SJCRH30 (cell line): ENCODE results near the gene CELF2. TPM values are rescaled to one million over a fixed set of nuclear protein-coding genes. Genes with fewer than 3 reads are reported as not detected.
A peak's percentile ranks its signal among the peaks of the same experiment; 100 is the strongest.
"Not testable (repeated sequence)": the region's sequence is repeated elsewhere in the genome, so short reads cannot be mapped to it uniquely, and the experiment has no call there.

ENCODE experiments used
- DNase-seq, 2 experiments: peaks; one replicate each; pipeline ENCODE4 v3.0.0-alpha.2; 2015 to 2020
- H3K27ac ChIP-seq: fragments of 250-450 bp; sonication (Bioruptor Pico); 2 replicates; pipeline ENCODE4 v1.5.1; 2020; ENCODE audit warnings: mild to moderate bottlenecking, moderate library complexity
- H3K27me3 ChIP-seq: fragments of 250-450 bp; sonication (Bioruptor Pico); 2 replicates; pipeline ENCODE4 v1.5.1; 2020; ENCODE audit warnings: mild to moderate bottlenecking, moderate library complexity
- H3K36me3 ChIP-seq: fragments of 250-450 bp; sonication (Bioruptor Pico); 2 replicates; pipeline ENCODE4 v1.5.1; 2020; ENCODE audit warnings: mild to moderate bottlenecking, moderate library complexity
- H3K4me1 ChIP-seq: fragments of 250-450 bp; sonication (Bioruptor Pico); 2 replicates; pipeline ENCODE4 v1.5.1; 2020; ENCODE audit warnings: mild to moderate bottlenecking, moderate library complexity
- H3K4me3 ChIP-seq: fragments of 250-450 bp; sonication (Bioruptor Pico); 2 replicates; pipeline ENCODE4 v1.5.1; 2020; ENCODE audit warnings: mild to moderate bottlenecking, moderate library complexity
- H3K9me3 ChIP-seq: fragments of 250-450 bp; sonication (Bioruptor Pico); replicated peaks from 2 replicates; pipeline ENCODE4 v1.5.1; 2020; ENCODE audit warnings: mild to moderate bottlenecking, moderate library complexity
- total RNA-seq: library from RNA; depleted of rRNA; stranded (reverse); fragments of >200 nt; shearing (Covaris generic); gene quantifications from 2 replicates; pipeline ENCODE4 v1.2.3, GENCODE V29; 2014

CELF2 gene
- total RNA-seq, 1 experiment from 2014 or later = 65.2 TPM

DNA sequence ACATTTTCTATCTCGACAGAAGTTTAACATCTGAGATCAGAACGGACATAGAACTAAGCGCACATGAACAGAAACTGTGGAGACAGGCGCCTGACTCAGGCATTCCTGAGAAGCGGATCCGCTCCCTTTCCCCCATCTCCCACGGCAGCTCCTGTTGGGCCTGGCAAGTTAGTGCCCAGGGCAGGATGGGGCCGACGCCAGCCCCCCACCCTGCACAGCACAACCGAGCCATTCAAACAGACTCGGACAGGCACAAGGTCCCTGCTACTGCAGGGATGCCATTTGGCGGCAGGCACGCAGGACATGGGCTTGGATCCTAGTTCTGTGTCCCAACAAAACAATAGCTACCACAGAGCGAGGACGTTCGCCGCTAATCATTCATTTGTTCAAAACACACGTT lies 322.0 kb downstream of the CELF2 start:
- H3K27ac ChIP-seq = no peak overlapping the region
- no peaks in the 10 kb centered on the region for H3K9me3 ChIP-seq
- no peaks in the 10 kb centered on the region for H3K36me3 ChIP-seq
- H3K4me3 ChIP-seq = no peak overlapping the region
- H3K27me3 ChIP-seq = no peaks in the 10 kb centered on the region
- H3K4me1 ChIP-seq = peaks cover 16% of the 10 kb centered on the region
- no peak for DNase-seq

DNA sequence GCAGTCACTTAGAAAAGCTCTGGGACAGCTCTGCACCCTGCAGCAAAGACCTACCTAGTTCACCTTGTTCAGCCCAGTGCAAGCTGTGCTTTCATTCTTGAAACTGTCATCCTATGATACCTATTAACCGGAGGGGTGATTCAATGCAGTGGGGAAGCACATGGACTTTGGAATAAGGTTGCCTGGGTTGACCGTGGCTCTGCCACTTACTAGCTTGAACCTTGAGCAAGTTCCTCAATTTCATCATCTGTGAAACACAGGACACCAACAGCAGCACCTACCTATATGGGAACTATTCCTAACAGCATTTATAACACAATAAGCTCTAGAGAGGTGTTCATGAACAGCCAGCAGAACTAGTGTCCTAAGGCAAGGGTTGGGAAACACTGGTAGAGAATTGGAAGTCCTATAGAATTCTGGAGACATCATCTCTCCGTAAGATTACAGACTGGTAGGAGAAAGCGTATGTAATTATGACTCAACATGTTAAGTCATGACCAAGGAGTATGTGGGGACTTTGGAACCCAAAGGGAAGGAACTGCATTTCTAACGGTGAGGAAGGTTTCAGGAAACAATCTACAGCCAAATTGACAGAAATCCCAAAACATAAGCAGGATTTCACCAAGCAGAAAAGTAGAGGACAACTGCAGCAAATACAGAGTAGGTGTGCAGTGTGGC lies 323.8 kb downstream of the CELF2 start:
- H3K9me3 ChIP-seq = no peaks in the 10 kb centered on the region
- H3K4me3 ChIP-seq = no peak overlapping the region
- DNase-seq = no peak
- no peak overlapping the region for H3K27ac ChIP-seq
- no peaks in the 10 kb centered on the region for H3K36me3 ChIP-seq
- H3K4me1 ChIP-seq = peaks cover 9% of the 10 kb centered on the region
- H3K27me3 ChIP-seq = no peaks in the 10 kb centered on the region

GRCh38 chr10:11344081-11344480 lies 326.4 kb downstream of the CELF2 start:
- no peaks in the 10 kb centered on the region for H3K4me1 ChIP-seq
- no peaks in the 10 kb centered on the region for H3K27me3 ChIP-seq
- no peaks in the 10 kb centered on the region for H3K9me3 ChIP-seq
- H3K4me3 ChIP-seq = no peak overlapping the region
- DNase-seq = no peak
- H3K27ac ChIP-seq = no peak overlapping the region
- H3K36me3 ChIP-seq = no peaks in the 10 kb centered on the region

DNA sequence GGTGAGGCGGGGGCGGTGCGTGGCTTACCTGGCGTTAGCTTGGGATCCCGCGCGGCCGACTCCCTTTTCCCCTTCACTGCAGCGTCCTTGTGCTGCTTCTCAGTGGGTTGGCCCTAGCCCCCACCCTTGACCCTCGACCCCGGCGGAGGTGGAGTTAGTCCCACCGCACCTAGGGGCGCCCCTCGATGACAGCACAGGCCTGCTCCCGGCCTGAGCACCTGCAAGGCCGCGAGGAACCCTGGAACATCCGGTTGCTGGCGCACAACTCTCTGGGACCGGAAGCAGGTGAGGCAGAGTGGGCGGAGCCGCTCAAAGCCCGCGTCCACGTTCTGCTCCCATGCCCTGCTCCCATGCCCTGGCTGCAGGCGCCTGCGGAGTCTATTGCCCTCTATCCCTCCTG lies 326.9 kb downstream of the CELF2 start:
- H3K27ac ChIP-seq = no peak overlapping the region
- H3K4me1 ChIP-seq = no peaks in the 10 kb centered on the region
- no peak overlapping the region for H3K4me3 ChIP-seq
- DNase-seq = no peak
- no peaks in the 10 kb centered on the region for H3K9me3 ChIP-seq
- H3K27me3 ChIP-seq = no peaks in the 10 kb centered on the region
- H3K36me3 ChIP-seq = no peaks in the 10 kb centered on the region

DNA sequence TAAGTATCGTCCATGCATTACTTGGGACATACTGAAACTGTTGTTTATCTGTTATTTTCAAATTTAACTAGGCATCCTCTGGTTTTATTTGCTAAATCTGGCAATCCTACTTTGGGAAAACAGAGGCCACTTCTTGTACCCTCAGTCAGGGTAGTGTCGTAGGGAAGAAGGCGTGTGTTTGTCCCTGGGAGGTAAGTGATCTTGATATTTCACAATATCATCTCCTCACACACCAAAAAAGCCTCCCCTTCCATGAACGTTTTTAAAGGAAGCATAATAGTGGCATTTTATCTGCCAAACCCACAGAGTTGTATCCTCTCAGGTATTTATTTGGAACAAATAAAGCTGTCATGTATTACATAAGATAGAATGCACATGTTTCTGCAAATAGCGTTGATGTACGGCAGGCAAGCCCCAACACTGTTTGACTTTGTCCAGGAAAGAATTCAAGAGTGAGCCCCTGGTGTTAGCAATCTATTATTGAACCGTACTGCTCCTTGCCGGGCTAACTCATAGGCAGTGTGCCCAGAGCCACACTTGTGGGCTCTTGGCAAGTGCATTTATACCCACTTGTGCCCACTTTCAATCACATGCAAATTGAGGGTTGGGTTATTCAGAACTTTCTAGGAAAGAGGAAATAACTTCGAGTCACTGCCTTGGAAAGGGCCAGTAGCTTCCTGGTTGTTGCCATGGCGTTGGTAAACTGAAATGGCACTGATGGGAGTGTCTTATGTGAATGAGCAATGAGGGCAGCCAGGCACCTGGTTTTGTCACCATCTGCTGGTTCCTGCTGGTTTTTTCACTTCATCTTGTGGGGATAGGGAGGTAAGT lies 327.8 kb downstream of the CELF2 start:
- H3K4me1 ChIP-seq = no peaks in the 10 kb centered on the region
- no peak overlapping the region for H3K4me3 ChIP-seq
- no peaks in the 10 kb centered on the region for H3K36me3 ChIP-seq
- no peak overlapping the region for H3K27ac ChIP-seq
- peak in 1 of 2 experiments; percentile 34 for DNase-seq
- no peaks in the 10 kb centered on the region for H3K9me3 ChIP-seq
- no peaks in the 10 kb centered on the region for H3K27me3 ChIP-seq

- not testable (repeated sequence) for H3K4me3 ChIP-seq, DNase-seq, H3K9me3 ChIP-seq, H3K36me3 ChIP-seq, H3K4me1 ChIP-seq, H3K27ac ChIP-seq, H3K27me3 ChIP-seq
These were observed 329.9 kb downstream of the CELF2 start for GRCh38 chr10:11347580-11347979.

DNA sequence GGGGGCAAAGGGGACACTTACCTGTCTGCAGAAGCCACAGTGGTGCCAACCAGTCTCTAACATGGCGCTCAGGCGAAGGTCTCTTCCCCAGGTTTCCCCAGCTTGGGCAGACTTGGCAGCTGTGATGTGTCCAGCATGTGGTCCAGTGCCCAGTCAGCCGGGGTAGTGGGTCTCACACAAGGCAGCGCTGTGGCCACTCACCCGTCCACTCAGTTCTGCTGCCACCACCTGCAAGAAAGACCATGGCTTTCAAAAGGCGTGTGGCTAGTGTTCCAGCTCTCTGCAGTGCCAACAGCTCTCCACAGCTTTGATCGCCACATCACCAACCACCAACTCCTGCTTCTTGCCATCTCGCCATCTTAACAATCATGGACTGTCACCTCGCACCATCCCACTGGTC lies 334.1 kb downstream of the CELF2 start:
- no peak for DNase-seq
- Histone ChIP-seq H3K36me3 (no peaks in the 10 kb centered on the region), H3K4me3 (no peak overlapping the region), H3K9me3 (no peaks in the 10 kb centered on the region), H3K27me3 (no peaks in the 10 kb centered on the region), H3K4me1 (peaks cover under 1% of the 10 kb centered on the region), H3K27ac (no peak overlapping the region)

DNA sequence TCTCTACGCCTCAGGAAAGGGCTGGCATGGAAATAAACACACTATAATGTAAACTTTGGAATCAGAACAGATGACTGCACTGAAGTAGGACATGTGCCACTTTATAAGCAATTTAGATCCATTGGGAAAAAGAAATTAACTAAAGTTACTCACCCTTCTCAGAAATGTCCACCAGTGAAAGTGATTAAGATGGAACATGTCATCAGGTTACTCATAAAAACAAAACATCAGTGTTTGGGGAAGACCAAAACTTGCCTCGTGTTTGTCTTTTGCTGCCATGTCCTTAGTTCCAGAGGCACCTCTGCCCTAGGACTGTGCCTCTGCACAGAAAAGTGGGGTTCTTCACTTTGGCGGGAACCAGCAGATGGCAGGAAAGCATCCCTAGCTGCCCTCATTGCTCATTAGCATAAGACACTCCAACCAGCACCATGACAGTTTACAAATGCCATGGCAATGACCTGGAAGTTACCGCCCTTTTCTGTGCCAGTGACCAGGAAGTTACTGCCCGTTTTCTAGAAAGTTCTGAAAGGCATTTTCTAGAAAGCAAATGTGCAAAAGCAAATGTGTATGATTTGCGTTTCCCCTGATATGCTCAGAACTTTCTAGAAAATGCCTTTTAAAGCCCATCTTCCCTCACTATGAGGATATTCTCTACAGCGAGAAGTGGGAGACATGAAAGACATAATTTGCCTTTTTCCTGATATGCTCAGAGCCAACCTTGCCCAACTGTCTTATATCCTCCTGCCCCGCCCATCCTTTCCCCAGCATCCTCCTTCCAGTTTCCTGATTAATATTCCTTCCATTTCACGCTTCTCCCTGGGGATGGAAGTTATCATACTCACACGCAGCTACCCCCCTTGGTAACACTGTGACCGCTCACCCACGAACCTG lies 335.6 kb downstream of the CELF2 start:
- no peak for DNase-seq
- Histone ChIP-seq H3K9me3 (no peaks in the 10 kb centered on the region), H3K27ac (no peak overlapping the region), H3K36me3 (no peaks in the 10 kb centered on the region), H3K4me3 (no peak overlapping the region), H3K27me3 (no peaks in the 10 kb centered on the region), H3K4me1 (peaks cover 11% of the 10 kb centered on the region)

GRCh38 chr10:11354823-11355222 lies 337.2 kb downstream of the CELF2 start:
- Histone ChIP-seq H3K36me3 (no peaks in the 10 kb centered on the region), H3K9me3 (no peaks in the 10 kb centered on the region), H3K27me3 (no peaks in the 10 kb centered on the region), H3K27ac (no peak overlapping the region), H3K4me1 (peaks cover 11% of the 10 kb centered on the region), H3K4me3 (no peak overlapping the region)
- peak in 1 of 2 experiments; percentile 36 for DNase-seq

- DNase-seq = no peak
- no peaks in the 10 kb centered on the region for H3K27me3 ChIP-seq
- H3K9me3 ChIP-seq = no peaks in the 10 kb centered on the region
- peaks cover 11% of the 10 kb centered on the region for H3K4me1 ChIP-seq
- H3K27ac ChIP-seq = no peak overlapping the region
- H3K36me3 ChIP-seq = no peaks in the 10 kb centered on the region
- no peak overlapping the region for H3K4me3 ChIP-seq
These were observed 337.9 kb downstream of the CELF2 start for GRCh38 chr10:11355592-11355991.

DNA sequence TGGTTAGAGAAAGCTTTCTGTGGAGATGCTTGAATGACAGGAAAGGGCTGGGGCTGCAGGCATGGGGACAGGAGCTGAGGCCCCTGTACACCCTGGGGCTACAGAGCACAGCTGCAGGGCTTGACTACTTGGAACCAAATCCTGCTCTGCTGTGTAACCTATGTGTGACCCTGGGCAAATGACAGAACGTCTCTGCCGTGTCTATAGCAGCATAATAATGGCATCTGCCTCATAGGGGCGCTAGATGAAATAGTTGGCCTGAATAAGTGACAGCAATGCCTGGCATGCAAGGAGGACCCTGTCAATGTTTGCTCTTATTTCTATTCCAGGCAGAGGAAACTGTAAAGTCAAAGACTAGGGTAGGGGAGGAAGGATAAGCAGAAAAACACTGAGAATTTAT lies 339.8 kb downstream of the CELF2 start:
- Histone ChIP-seq H3K4me1 (peaks cover 11% of the 10 kb centered on the region), H3K9me3 (no peaks in the 10 kb centered on the region), H3K27ac (no peak overlapping the region), H3K27me3 (no peaks in the 10 kb centered on the region), H3K36me3 (no peaks in the 10 kb centered on the region), H3K4me3 (no peak overlapping the region)
- DNase-seq = peak; percentile 77 to 86

- Histone ChIP-seq H3K36me3 (no peaks in the 10 kb centered on the region), H3K4me1 (peaks cover 11% of the 10 kb centered on the region), H3K4me3 (no peak overlapping the region), H3K9me3 (no peaks in the 10 kb centered on the region), H3K27ac (no peak overlapping the region), H3K27me3 (no peaks in the 10 kb centered on the region)
- no peak for DNase-seq
These were observed 340.3 kb downstream of the CELF2 start for GRCh38 chr10:11358011-11358410.

DNA sequence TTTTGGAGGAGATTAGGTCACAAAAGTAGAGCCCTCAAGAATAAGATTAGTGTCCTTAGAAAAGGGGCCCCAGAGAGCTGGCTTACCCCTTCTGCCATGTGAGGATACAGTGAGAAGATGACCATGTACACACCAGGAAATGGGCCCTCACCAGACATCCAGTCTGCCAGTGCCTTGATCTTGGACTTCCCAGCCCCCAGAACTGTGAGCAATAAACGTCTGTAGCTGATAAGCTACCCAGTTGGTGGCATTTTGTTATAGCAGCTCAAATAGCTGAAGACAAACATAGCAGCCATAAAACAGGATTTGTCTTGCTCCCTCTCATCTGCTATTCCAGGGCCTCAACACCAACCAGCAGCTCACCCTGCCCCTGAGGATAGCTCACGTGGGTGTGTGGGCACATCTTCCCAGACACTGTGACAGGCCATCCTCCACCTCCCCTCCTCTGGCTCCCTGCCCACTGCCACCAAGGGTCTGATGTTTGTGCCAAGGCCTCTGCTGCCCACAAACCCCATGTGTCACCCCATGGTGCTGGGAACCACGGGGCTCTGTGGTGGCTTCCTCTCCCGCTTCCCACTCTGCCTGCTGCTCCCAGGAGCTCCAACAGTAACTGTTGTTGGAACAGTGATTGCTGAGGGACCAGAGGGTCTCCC lies 341.4 kb downstream of the CELF2 start:
- no peak overlapping the region for H3K27ac ChIP-seq
- no peak for DNase-seq

DNA sequence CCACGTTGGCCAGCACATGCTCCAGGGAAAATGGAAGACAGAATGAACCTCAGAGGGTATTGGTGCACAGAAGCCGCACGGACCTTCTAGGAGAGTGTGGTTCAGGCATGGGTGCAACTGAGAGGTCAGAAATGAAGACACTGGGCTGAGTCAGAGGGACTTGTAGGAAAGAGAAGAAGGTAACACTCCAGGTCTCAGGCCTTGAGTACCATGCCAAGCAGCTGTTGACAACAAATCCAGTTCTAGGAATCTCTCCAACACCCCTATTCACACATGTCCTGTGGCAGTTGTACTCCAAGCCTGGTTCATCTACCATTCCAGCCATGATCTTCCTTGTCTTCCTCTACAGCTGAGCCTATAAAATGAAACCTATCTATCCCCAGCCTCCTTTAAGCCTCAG lies 342.2 kb downstream of the CELF2 start:
- Histone ChIP-seq H3K4me1 (peaks cover 11% of the 10 kb centered on the region), H3K27me3 (no peaks in the 10 kb centered on the region), H3K27ac (no peak overlapping the region), H3K36me3 (no peaks in the 10 kb centered on the region), H3K9me3 (no peaks in the 10 kb centered on the region), H3K4me3 (no peak overlapping the region)
- DNase-seq = peak in 1 of 2 experiments; percentile 28

More for the DNA sequence above, 341.4 kb downstream of the CELF2 start:
- Histone ChIP-seq H3K4me1 (peaks cover 11% of the 10 kb centered on the region), H3K4me3 (no peak overlapping the region), H3K36me3 (no peaks in the 10 kb centered on the region), H3K27me3 (no peaks in the 10 kb centered on the region), H3K9me3 (no peaks in the 10 kb centered on the region)
